Jurkat, Clone E6-1 (cell line): ENCODE results near the gene FGD3.
"Not testable (repeated sequence)": the region's sequence is repeated elsewhere in the genome, so short reads cannot be mapped to it uniquely, and the experiment has no call there.

Experiments used
- DNase-seq: peaks from one replicate; pipeline ENCODE4 v3.0.0-alpha.2; 2011; ENCODE audit warnings: low read depth, low spot score
- H3K4me3 ChIP-seq: 2 replicates; pipeline ENCODE4 v1.5.1; 2011; ENCODE audit warnings: mild to moderate bottlenecking, low read length, control low read depth, moderate library complexity

The FGD3 gene

GRCh38 chr9:93001031-93001430 is 53.7 kb downstream of the FGD3 start:
- no peak overlapping the region for H3K4me3 ChIP-seq
- DNase-seq = no peak

DNA sequence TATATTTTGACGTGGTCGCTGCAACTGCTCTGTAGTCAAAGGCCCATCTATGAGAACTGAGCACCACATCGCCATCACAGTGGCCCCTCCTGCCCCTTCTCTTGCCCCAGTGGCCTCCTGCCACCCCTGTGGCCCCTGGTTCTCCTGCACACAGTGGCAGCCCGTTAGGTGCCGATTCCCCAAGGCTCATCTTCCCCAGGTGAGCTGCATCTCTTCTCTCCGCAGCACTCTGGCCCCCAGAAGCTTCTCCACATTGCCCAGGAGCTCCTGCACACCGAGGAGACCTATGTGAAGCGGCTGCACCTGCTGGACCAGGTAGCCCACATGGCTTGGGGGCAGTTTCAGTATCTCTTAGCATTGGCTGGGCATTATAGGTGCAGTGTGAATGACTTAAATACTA is 55.4 kb downstream of the FGD3 start:
- no peak overlapping the region for H3K4me3 ChIP-seq
- no peak for DNase-seq

- peak; percentile 37 for DNase-seq
- no peak overlapping the region for H3K4me3 ChIP-seq
Measured at GRCh38 chr9:93003552-93004407, 56.5 kb downstream of the FGD3 start.

DNA sequence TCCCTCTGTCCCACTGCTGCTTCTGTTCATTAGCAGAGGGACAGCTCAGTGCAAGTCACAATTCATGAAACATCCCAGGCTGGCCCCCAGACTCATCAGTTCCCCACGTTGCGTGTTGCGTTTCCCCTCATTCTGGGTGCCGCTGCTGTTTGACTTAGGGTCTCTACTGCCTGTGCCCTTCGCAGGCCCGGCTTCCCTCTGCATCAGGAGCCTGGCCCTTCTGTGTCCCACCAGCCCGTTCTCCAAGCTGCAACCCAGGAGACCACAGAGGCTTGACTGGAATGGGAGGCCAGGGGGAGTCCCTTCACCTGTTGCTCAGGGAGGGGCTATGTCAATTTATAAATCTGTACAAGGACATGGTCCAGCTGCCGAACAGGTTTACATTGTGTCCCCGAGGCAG is 57.2 kb downstream of the FGD3 start:
- no peak for DNase-seq
- H3K4me3 ChIP-seq = no peak overlapping the region

GRCh38 chr9:93005876-93006275 is 58.6 kb downstream of the FGD3 start:
- no peak for DNase-seq

DNA sequence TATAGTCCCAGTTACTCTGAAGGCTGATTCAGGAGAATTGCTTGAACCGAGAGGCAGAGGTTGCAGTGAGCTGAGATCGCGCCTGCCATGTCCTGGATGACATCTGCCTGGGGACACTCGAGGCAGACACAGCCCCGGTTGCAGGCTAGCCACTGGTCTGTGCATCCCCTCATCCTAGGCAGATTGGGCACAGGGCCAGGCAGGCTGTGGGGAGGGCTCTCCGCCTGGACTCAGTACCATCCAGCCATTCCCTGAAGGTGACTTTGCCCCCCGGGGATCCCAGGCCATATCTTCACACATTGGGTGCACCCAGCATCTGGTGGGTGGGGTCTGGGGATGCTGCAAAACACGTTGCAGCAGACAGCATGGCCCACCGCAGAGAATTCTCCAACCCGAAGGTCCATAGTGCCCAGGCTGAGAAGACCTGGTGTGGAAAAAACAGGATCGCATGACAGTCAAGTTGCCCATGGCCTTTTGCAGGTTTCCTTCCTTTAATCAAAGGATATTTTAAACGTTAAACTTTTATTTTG is 60.3 kb downstream of the FGD3 start:
- DNase-seq = no peak
- H3K4me3 ChIP-seq = no peak overlapping the region

More at GRCh38 chr9:93005876-93006275, 58.6 kb downstream of the FGD3 start:
- no peak overlapping the region for H3K4me3 ChIP-seq

GRCh38 chr9:93008457-93008856 is 61.1 kb downstream of the FGD3 start:
- no peak for DNase-seq
- no peak overlapping the region for H3K4me3 ChIP-seq

DNA sequence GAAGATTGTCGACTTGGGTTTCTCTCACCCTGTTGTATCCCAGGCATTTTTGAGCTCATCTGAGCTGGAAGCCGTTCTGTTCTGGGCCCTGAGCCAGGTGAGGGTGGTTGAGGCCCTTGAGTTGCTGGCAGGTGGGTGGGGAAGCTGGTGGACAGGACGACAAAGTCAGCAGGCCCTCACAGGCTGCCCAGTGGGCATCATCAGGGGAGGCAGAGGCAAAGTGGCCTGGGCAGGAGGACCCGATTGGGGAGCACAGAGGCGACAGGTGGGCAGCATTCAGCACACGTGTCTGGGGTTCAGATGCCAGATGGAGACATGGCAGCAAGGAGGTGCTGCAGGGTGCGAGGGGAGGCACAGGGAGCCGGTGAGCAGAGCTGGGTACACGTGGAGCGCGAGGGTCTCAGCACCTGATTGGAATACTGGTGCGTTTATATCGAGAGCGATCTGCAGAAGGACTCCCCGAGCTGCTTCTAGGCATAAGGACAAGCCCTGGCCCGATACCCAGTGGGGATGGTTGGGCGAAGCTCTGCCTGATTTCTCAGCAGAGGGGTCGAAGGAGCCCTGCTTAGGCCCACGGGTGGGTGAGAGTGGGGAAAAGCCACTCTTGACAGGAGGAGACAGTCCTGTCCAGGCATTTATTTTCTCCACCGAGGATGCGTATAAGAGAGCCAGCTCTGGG is 62.2 kb downstream of the FGD3 start:
- H3K4me3 ChIP-seq = no peak overlapping the region
- DNase-seq = no peak

DNA sequence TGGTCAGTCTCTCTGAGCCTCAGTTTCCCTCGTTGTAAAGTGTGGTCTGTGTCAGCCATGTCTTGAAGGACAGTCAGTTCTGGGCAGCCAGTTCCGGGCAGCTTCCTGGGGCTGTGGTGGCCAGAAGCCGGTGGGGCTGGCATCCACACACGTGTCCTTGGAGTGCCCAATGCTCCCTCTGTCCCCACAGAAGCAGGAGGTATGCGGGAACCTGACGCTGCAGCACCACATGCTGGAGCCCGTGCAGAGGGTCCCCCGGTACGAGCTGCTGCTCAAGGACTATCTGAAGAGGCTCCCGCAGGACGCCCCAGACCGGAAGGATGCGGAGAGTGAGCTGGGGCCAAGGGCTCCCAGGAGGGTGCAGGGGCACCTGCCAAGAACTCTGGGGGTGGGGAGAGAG is 62.7 kb downstream of the FGD3 start:
- DNase-seq = no peak
- H3K4me3 ChIP-seq = no peak overlapping the region

GRCh38 chr9:93010704-93011103 is 63.4 kb downstream of the FGD3 start:
- no peak for DNase-seq
- H3K4me3 ChIP-seq = no peak overlapping the region

DNA sequence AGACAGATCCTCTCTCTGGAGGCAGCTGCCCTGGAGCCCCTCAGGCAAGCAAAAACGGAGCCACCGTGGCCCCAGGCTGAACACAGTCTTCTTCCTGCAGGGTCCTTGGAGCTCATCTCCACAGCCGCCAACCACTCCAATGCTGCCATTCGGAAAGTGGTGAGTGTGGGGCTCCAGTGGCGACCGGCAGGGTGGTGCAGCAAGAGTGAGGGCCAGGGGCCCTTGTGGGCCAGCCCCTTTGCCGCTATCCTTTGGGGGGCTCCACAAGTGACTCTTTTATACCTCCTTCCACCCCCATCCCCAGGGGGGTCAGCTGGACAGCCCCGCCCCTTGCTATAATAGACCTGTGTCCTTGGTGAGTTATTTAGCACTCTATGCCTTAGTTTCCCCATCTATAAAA is 63.8 kb downstream of the FGD3 start:
- DNase-seq = no peak
- H3K4me3 ChIP-seq = no peak overlapping the region

- no peak for DNase-seq
- no peak overlapping the region for H3K4me3 ChIP-seq
Measured at GRCh38 chr9:93012963-93013855, 65.9 kb downstream of the FGD3 start.

DNA sequence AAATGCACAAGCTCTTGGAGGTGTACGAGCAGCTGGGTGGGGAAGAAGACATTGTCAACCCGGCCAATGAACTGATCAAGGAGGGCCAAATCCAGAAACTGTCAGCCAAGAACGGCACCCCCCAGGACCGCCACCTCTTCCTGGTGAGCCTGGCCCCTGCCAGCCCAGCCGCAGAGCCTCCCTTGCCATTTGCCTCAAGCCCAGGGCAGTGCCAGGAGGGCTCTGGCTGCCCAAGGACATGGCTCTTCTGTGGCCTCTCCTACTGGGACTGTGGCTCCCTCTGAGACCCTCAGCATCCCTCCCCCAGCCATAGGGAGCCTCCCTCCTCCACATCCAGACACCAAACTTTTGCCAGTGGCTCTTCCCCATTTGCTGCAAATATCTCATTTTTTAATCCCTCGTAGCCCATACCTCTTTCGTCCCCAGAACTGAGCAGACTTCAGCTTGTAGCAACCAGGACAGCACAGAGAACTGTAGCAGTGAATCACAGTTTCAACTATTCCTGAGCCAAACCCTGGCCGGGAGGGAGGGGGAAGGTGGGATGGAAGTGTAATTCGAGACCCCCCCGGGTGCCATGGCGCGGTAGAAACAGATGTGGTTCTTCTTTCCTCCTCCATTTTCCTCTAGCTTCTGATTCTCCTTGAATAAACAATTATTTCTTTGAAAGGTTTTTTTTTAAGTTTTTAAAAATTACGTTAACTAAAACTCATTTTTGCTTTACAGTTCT is 66.7 kb downstream of the FGD3 start:
- DNase-seq = no peak
- no peak overlapping the region for H3K4me3 ChIP-seq

GRCh38 chr9:93015190-93015589 is 67.9 kb downstream of the FGD3 start:
- not testable (repeated sequence) for DNase-seq, H3K4me3 ChIP-seq

GRCh38 chr9:93017621-93018020 is 70.3 kb downstream of the FGD3 start:
- H3K4me3 ChIP-seq = no peak overlapping the region
- no peak for DNase-seq

- no peak overlapping the region for H3K4me3 ChIP-seq
- DNase-seq = no peak
Measured at GRCh38 chr9:93020151-93020550, 72.8 kb downstream of the FGD3 start.

- no peak overlapping the region for H3K4me3 ChIP-seq
- no peak for DNase-seq
Measured at GRCh38 chr9:93020771-93021670, 73.7 kb downstream of the FGD3 start.

- DNase-seq = no peak
- no peak overlapping the region for H3K4me3 ChIP-seq
Measured at GRCh38 chr9:93022066-93022465, 74.7 kb downstream of the FGD3 start.
